Activated CD8-positive, alpha-beta memory T cell treated with anti-CD3 and anti-CD28 coated beads, Interleukin-2, amount 10 ng/mL, durations not matched to agents 7 days and 5 days (primary cell): Measurements from ENCODE around the gene BBS1. TPM values are rescaled to one million over a fixed set of nuclear protein-coding genes. Genes with fewer than 3 reads are reported as not detected.
"Not testable (repeated sequence)": the region's sequence is repeated elsewhere in the genome, so short reads cannot be mapped to it uniquely, and the experiment has no call there.

Source experiments
- ATAC-seq: fragments of 150-1000 bp; cut with Tn5 transposase; one replicate; pipeline ENCODE4 v1.10.0; 2021; ENCODE audit warnings: moderate library complexity
- CTCF ChIA-PET: fragments of 350-600 bp; sonication (Branson Sonifier 250); formaldehyde crosslinking; loops from one replicate; lab custom pipeline; 2021; ENCODE audit warnings: antibody characterized with exemption; lab: Charles Lee
- DNase-seq: peaks from one replicate; pipeline ENCODE4 v3.0.0-alpha.2; 2020
- H3K27ac Mint-ChIP-seq: one replicate; pipeline ENCODE4 v1.8.0; 2021; ENCODE audit warnings: mild to moderate bottlenecking, mixed read lengths
- H3K27me3 Mint-ChIP-seq: one replicate; pipeline ENCODE4 v1.8.0; 2021; ENCODE audit warnings: mixed read lengths
- H3K36me3 Mint-ChIP-seq: one replicate; pipeline ENCODE4 v1.8.0; 2021; ENCODE audit warnings: mild to moderate bottlenecking, mixed read lengths
- H3K4me1 Mint-ChIP-seq: one replicate; pipeline ENCODE4 v1.8.0; 2021; ENCODE audit warnings: mixed read lengths
- H3K4me3 Mint-ChIP-seq: one replicate; pipeline ENCODE4 v1.8.0; 2021; ENCODE audit warnings: mild to moderate bottlenecking, moderate library complexity, mixed read lengths
- H3K9me3 Mint-ChIP-seq: one replicate; pipeline ENCODE4 v1.8.0; 2022; ENCODE audit warnings: low read depth, mixed read lengths
- total RNA-seq, 2 experiments: library from RNA; stranded (reverse); gene quantifications; one replicate each; pipeline ENCODE4 v1.2.3, GENCODE V29; 2021

The BBS1 gene
- total RNA-seq, 2 experiments from 2014 or later: 12.6 to 12.9 TPM

- DNase-seq (no peak), ATAC-seq (no peak)
- peaks cover 15% of the 10 kb centered on the region for H3K36me3 Mint-ChIP-seq
- H3K9me3 Mint-ChIP-seq: no peaks in the 10 kb centered on the region
- peaks cover 29% of the 10 kb centered on the region for H3K4me1 Mint-ChIP-seq
- no peak overlapping the region for H3K4me3 Mint-ChIP-seq
- CTCF ChIA-PET: interaction anchor here (0.9 to 1.1 kb wide), 2 partner anchors 136 to 137 kb away, joined by 3 to 4 read pairs; partner anchors contain the start of gene RBM4B
- peak overlapping the region; percentile 22 for H3K27ac Mint-ChIP-seq
- no peaks in the 10 kb centered on the region for H3K27me3 Mint-ChIP-seq
Observed at GRCh38 chr11:66541892-66542291, 31.5 kb downstream of the BBS1 start.

GRCh38 chr11:66542362-66542761, 31.9 kb downstream of the BBS1 start:
- Mint-ChIP-seq H3K4me1 (peaks cover 30% of the 10 kb centered on the region), H3K27ac (peak overlapping the region; percentile 91), H3K36me3 (peaks cover 11% of the 10 kb centered on the region), H3K27me3 (no peaks in the 10 kb centered on the region), H3K9me3 (no peaks in the 10 kb centered on the region), H3K4me3 (no peak overlapping the region)
- ATAC-seq (no peak), DNase-seq (no peak)
- CTCF ChIA-PET: interaction anchor here (0.9 kb wide), 1 partner anchor 135 kb away, joined by 3 read pairs; the partner anchor contains the start of gene RBM4B

- peaks cover 30% of the 10 kb centered on the region for H3K4me1 Mint-ChIP-seq
- H3K36me3 Mint-ChIP-seq: peaks cover 8% of the 10 kb centered on the region
- peak; percentile 90 for DNase-seq
- CTCF ChIA-PET: interaction anchor here (0.8 to 2.0 kb wide), 5 partner anchors 11 to 134 kb away, joined by 3 to 13 read pairs (median 4); partner anchors contain the start of genes CCDC87, CCS and RBM4B
- peak overlapping the region; percentile 66 for H3K4me3 Mint-ChIP-seq
- peaks cover under 1% of the 10 kb centered on the region for H3K27me3 Mint-ChIP-seq
- H3K27ac Mint-ChIP-seq: peak overlapping the region; percentile 91
- peak; percentile 61 for ATAC-seq
- no peaks in the 10 kb centered on the region for H3K9me3 Mint-ChIP-seq
Observed at GRCh38 chr11:66543263-66544107, 33.0 kb downstream of the BBS1 start.

DNA sequence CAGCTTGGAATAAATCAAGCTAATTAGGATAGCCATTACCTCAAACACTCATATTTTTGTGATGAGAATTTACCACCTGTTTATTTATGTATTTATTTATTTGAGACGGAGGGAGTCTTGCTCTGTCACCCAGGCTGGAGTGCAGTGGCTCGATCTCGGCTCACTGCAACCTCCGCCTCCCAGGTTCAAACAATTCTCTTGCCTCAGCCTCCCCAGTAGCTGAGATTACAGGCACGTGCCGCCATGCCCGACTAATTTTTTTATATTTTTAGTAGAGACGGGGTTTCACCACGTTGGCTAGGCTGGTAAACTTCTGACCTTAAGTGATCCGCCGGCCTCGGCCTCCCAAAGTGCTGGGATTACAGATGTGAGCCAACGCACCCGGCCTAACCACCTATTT, 34.5 kb downstream of the BBS1 start:
- peaks cover 30% of the 10 kb centered on the region for H3K4me1 Mint-ChIP-seq
- not testable (repeated sequence) for H3K36me3 Mint-ChIP-seq, H3K9me3 Mint-ChIP-seq, DNase-seq, ATAC-seq
- H3K27me3 Mint-ChIP-seq: peaks cover 11% of the 10 kb centered on the region
- H3K27ac Mint-ChIP-seq: peak overlapping the region; percentile 75
- CTCF ChIA-PET: interaction anchor here (1.1 to 2.4 kb wide), 4 partner anchors 47 to 136 kb away, joined by 3 to 13 read pairs (median 6); partner anchors contain the start of genes CCDC87, CCS and RBM4B
- peak overlapping the region; percentile 86 for H3K4me3 Mint-ChIP-seq

DNA sequence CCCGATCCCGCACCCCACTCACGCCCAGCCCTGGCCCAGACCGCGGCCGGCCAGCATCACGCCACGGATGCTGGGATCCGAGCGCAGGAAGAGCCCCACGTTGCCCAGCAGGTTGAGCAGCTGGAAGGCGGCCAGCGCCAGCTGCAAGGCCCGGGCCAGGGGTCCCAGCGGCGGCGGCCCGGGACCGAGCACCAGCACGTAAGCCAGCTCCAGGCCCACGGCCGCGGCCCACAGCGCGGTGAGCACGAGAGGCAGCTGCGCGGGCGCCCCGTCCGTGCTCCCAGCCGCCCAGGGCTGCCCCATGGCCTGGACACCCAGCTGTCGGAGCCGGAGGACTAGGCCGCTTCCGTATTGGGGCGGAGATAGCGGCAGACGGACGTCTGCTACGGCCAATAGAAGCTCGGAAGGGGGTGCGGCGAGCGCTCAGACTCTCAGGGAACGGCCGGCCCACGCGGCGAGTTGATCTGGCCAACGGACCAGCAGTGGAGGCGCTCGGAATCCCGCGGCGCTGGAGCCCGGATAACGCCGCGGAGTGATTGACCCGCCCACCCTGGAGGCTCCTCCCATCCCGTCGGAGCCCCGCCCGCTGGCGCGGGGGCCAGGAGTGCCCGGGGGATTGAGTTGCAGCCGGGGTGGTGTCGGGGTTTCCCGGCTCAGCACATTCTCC, 35.4 kb downstream of the BBS1 start, which contains the start of gene ZDHHC24:
Gene ZDHHC24 (minus strand): TSS at position 348 of the 667 bp plus-strand sequence. CDS start 45 bp downstream, at position 303.
- ATAC-seq (peak; percentile 90), DNase-seq (peak; percentile 95)
- Mint-ChIP-seq H3K27me3 (peaks cover 11% of the 10 kb centered on the region), H3K27ac (peak within 1 kb of the TSS; percentile 75), H3K4me1 (peaks cover 30% of the 10 kb centered on the region), H3K36me3 (peaks cover 5% of the 10 kb centered on the region), H3K4me3 (peak within 1 kb of the TSS; percentile 86), H3K9me3 (no peaks in the 10 kb centered on the region)
- CTCF ChIA-PET: interaction anchor here (0.6 to 2.4 kb wide), 12 partner anchors 11 to 1144 kb away, joined by 3 to 23 read pairs (median 4); partner anchors contain the start of genes CCDC87, CCS, MRPL11 and RBM4

DNA sequence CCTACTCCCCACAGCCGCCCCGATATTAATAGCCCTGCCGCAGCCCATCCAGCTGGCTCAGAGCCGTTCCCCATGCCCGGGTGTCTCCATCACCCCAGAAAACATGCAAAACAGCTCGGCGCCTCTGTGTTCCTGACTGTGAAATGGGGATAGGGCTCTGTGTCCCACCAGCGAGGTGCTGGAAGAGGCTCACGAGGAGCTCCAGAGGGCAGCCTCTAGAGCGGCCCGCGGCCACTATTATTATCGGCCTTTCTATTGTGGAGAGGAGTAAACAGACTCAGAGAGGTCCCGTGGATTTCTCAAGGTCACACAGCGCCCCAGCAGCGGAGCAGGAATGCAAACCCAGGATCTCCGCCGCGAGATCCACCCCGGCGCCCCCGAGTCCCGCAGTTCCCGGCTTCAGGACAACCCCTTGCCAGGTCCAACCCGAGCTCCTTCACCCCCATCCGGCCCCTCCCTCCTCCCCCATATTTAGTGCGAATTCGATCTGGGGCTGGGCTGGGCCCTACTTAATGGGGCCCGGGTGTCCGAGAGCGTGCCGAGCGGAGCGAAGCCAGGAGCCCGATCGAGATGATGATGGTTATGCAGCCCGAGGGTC, 36.0 kb downstream of the BBS1 start, which contains the start of gene ACTN3:
Gene ACTN3 (plus strand): TSS at position 536 of the 598 bp plus-strand sequence. CDS start 35 bp downstream, at position 571.
- Mint-ChIP-seq H3K27me3 (peaks cover 11% of the 10 kb centered on the region), H3K36me3 (peaks cover 5% of the 10 kb centered on the region), H3K9me3 (no peaks in the 10 kb centered on the region), H3K27ac (peak within 1 kb of the TSS; percentile 71), H3K4me1 (peaks cover 30% of the 10 kb centered on the region), H3K4me3 (peak within 1 kb of the TSS; percentile 86)
- DNase-seq (peak; percentile 48), ATAC-seq (no peak)
- CTCF ChIA-PET: interaction anchor here (0.6 to 2.4 kb wide), 9 partner anchors 12 to 622 kb away, joined by 3 to 23 read pairs (median 6); partner anchors contain the start of genes CCDC87, CCS, MRPL11 and RBM4

- Mint-ChIP-seq H3K36me3 (peaks cover 5% of the 10 kb centered on the region), H3K4me3 (peak overlapping the region; percentile 86), H3K4me1 (peaks cover 30% of the 10 kb centered on the region), H3K9me3 (no peaks in the 10 kb centered on the region), H3K27ac (no peak overlapping the region), H3K27me3 (peaks cover 11% of the 10 kb centered on the region)
- ATAC-seq: no peak
- no peak for DNase-seq
- CTCF ChIA-PET: interaction anchor here (1.0 to 2.4 kb wide), 6 partner anchors 12 to 131 kb away, joined by 3 to 23 read pairs (median 8); partner anchors contain the start of genes CCDC87, CCS, MRPL11 and RBM4
Observed at GRCh38 chr11:66546966-66547661, 36.7 kb downstream of the BBS1 start.

DNA sequence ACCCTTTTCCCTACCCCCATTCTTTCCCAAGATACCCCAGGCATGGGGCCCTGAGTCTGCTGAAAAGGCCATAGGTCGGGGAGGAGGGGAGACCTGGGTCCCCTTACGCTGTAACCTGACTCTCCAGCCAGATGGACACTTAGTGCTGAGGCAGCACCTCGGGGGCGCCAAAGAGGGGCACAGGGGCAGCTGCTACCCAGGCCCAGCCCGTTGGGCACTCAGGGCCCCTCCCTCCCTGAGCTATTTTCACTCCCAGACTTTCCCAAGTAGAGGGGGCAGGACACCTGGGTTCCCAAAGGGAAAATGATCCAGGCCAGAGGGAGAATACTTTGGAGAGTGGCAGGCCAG, 37.2 kb downstream of the BBS1 start:
- CTCF ChIA-PET: interaction anchor here (2.1 kb wide), 1 partner anchor 109 kb away, joined by 9 read pairs; the partner anchor contains the start of gene MRPL11
- Mint-ChIP-seq H3K9me3 (no peaks in the 10 kb centered on the region), H3K36me3 (peaks cover under 1% of the 10 kb centered on the region), H3K27me3 (peaks cover 11% of the 10 kb centered on the region), H3K4me1 (peaks cover 25% of the 10 kb centered on the region), H3K4me3 (no peak overlapping the region), H3K27ac (no peak overlapping the region)
- no peak for DNase-seq
- ATAC-seq: no peak

DNA sequence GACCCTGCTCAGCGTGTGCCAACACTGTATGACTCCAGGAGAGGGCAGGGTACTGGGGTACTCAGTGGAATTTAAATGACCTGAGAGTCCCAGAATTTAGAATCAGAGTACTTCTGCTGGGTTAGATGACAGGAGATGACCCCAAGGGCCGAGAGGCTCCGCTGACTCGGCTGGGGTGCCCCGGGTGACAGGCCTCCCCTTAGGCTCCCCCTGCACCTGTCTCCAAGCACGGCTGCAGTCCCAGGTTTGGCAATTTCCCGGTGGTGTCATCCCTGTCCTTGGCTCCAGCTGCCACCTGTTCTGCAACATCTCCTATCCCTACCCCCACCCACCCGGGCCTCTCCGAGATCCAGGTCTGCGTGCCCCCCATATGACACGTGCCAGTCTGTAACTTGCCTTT, 37.6 kb downstream of the BBS1 start:
- H3K4me3 Mint-ChIP-seq: no peak overlapping the region
- H3K4me1 Mint-ChIP-seq: peaks cover 21% of the 10 kb centered on the region
- DNase-seq (no peak), ATAC-seq (no peak)
- no peaks in the 10 kb centered on the region for H3K9me3 Mint-ChIP-seq
- no peak overlapping the region for H3K27ac Mint-ChIP-seq
- CTCF ChIA-PET: interaction anchor here (0.8 kb wide), 1 partner anchor 30 kb away, joined by 3 read pairs; no protein-coding TSS in a partner anchor
- no peaks in the 10 kb centered on the region for H3K36me3 Mint-ChIP-seq
- peaks cover 11% of the 10 kb centered on the region for H3K27me3 Mint-ChIP-seq

DNA sequence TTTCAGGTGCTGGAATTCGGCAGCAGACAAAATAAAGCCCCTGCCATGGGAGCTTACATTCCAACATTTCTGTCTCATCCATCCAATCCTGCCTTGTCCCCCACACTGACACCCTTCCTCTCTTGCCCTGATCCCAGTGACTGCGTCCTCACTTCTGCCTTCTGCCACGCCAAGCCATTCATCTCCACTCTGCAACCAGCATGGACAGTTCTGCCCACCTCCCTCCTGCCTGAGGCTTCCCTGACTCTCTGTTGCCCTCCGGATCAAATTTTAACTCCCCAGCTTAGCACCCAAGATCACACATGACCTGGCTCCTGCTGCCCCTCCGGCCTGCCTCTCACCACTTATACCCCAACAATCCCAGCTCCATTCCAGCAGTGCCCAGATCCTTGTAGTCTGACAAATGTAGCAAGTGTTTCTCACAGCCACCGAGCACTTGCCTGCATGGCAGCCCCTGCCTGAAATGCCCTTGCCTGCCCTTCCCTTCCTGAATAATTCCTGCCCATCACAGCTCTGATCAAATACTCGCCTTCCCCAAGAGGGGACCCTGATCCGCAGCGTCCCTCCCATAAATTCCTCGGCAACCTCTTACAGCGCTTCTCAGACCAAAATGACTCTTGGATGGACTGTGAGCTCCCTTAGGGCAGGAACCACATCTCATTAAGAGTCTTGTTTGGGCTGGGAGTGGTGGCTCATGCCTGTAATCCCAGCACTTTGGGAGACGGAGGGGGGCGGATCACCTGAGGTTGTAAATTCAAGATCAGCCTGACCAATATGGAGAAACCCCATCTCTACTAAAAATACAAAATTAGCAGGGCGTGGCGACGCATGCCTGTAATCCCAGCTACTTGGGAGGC, 38.6 kb downstream of the BBS1 start:
- Mint-ChIP-seq H3K36me3 (no peaks in the 10 kb centered on the region), H3K27me3 (peaks cover 11% of the 10 kb centered on the region), H3K4me3 (no peak overlapping the region), H3K9me3 (no peaks in the 10 kb centered on the region), H3K4me1 (peaks cover 12% of the 10 kb centered on the region), H3K27ac (no peak overlapping the region)
- CTCF ChIA-PET: interaction anchor here (0.8 kb wide), 1 partner anchor 29 kb away, joined by 3 read pairs; no protein-coding TSS in a partner anchor
- ATAC-seq (no peak), DNase-seq (no peak)

GRCh38 chr11:66549696-66550095, 39.3 kb downstream of the BBS1 start:
- H3K27ac Mint-ChIP-seq: no peak overlapping the region
- no peak for DNase-seq
- no peaks in the 10 kb centered on the region for H3K36me3 Mint-ChIP-seq
- CTCF ChIA-PET: no interaction called here
- H3K9me3 Mint-ChIP-seq: no peaks in the 10 kb centered on the region
- ATAC-seq: no peak
- H3K4me3 Mint-ChIP-seq: no peak overlapping the region
- H3K4me1 Mint-ChIP-seq: peaks cover 7% of the 10 kb centered on the region
- peaks cover 11% of the 10 kb centered on the region for H3K27me3 Mint-ChIP-seq
